OCI-LY1 (cell line): Measurements from ENCODE around the gene GBP4.

Experiments
- CTCF ChIP-seq: fragments of 200-600 bp; sonication (generic), shearing (Covaris generic); IDR thresholded peaks from 2 replicates; pipeline ENCODE4 v1.5.1; 2017; ENCODE audit warnings: mild to moderate bottlenecking, antibody characterized with exemption, low read length, moderate library complexity, mixed read lengths
- EZH2 ChIP-seq: fragments of 200-600 bp; sonication (generic), shearing (Covaris generic); IDR thresholded peaks from 2 replicates; pipeline ENCODE4 v1.8.0; 2017; ENCODE audit warnings: borderline replicate concordance, mixed run types, mild to moderate bottlenecking, antibody characterized with exemption, low read length, moderate library complexity, mixed read lengths

GRCh38 chr1:89203166-89203565 lies 4.4 kb upstream of the GBP4 start:
- TF ChIP-seq EZH2 (no peak), CTCF (no peak)
